Skeletal muscle satellite cell (primary cell): ENCODE results near the gene SKA1.
A peak's percentile ranks its signal among the peaks of the same experiment; 100 is the strongest.

Experiments used
- H3K27me3 ChIP-seq: 2 replicates; pipeline ENCODE4 v1.7.0; 2013; ENCODE audit warnings: low read length; ENCODE audit not compliant: control insufficient read depth, insufficient read depth
- H3K36me3 ChIP-seq: 2 replicates; pipeline ENCODE4 v1.7.0; 2013; ENCODE audit warnings: mild to moderate bottlenecking, control low read depth, low read length; ENCODE audit not compliant: insufficient read depth
- H3K4me1 ChIP-seq: 2 replicates; pipeline ENCODE4 v1.7.0; 2013; ENCODE audit warnings: low read length; ENCODE audit not compliant: control insufficient read depth, insufficient read depth
- H3K4me2 ChIP-seq: 2 replicates; pipeline ENCODE4 v1.7.0; 2013; ENCODE audit warnings: mild to moderate bottlenecking, low read length
- H3K4me3 ChIP-seq: 2 replicates; pipeline ENCODE4 v1.7.0; 2013; ENCODE audit warnings: low read length
- H3K9ac ChIP-seq: 2 replicates; pipeline ENCODE4 v1.7.0; 2013; ENCODE audit warnings: mild to moderate bottlenecking, low read depth, low read length, moderate library complexity
- H3K9me3 ChIP-seq: replicated peaks from 2 replicates; pipeline ENCODE4 v1.7.0; 2013; ENCODE audit warnings: mild to moderate bottlenecking, control low read depth, low read length

SKA1 gene

DNA sequence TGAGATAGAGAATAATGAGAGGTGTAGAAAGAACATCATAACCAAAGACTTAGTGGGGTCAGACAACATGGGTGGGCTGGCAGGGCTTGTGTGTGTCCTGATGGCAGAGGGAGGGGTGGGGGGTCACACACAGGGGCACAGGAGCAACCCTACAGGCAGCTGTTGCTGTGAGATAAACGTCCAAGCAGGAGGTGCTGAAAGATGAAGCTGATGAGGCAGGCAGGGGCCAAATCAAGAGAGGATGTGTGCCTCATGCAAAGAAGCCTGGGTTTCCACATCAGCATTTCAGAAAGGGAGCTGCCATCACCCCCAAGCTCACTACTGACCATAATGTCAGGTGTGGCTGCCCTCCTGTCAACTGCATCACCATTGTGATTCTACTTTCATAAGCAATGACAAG lies 16.0 kb upstream of the SKA1 start:
- no peak overlapping the region for H3K4me3 ChIP-seq
- no peak overlapping the region for H3K4me2 ChIP-seq
- H3K27me3 ChIP-seq: peaks cover 48% of the 10 kb centered on the region
- no peaks in the 10 kb centered on the region for H3K36me3 ChIP-seq
- H3K4me1 ChIP-seq: no peaks in the 10 kb centered on the region
- no peak overlapping the region for H3K9ac ChIP-seq
- H3K9me3 ChIP-seq: no peaks in the 10 kb centered on the region

DNA sequence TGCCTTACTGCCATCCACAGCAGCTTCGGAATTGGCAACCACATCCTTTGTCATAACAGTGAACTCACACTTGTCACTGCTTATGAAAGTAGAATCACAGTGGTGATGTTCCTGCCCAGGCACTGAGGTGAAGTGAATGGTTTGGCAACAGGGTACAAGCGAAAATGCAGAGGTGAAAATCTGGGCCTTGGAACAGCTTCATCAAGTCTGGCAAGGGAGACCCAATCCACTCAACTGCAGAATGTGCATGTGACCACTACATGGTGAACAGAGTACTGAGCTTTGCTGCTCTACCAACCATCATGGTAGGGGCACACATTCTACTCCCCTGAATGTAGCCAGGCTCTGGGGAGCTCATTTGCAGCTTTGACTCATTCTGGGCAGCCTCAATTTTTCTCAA lies 15.0 kb upstream of the SKA1 start:
- Histone ChIP-seq H3K9ac (no peak overlapping the region), H3K4me2 (no peak overlapping the region), H3K4me1 (no peaks in the 10 kb centered on the region), H3K27me3 (peaks cover 49% of the 10 kb centered on the region), H3K9me3 (no peaks in the 10 kb centered on the region), H3K4me3 (no peak overlapping the region), H3K36me3 (no peaks in the 10 kb centered on the region)

DNA sequence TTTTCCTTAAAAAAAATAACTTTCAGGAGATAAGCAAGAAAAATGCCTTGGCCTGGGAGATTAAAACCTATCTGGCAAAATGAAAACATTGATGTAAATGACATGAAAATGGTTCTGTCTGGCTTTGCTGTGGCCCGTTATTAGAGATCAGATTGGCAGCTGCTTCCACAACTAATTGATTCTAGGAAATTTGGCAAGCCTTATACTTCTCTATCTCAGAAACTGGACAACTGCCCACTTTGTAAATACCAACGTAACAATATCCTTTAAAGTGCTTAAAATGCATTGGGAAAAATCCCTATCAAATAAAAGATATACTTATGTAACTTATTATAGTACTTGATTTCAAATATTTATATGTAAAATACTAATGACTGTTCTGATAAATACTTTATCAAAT lies 14.2 kb upstream of the SKA1 start:
- Histone ChIP-seq H3K36me3 (no peaks in the 10 kb centered on the region), H3K4me1 (no peaks in the 10 kb centered on the region), H3K9ac (no peak overlapping the region)

DNA sequence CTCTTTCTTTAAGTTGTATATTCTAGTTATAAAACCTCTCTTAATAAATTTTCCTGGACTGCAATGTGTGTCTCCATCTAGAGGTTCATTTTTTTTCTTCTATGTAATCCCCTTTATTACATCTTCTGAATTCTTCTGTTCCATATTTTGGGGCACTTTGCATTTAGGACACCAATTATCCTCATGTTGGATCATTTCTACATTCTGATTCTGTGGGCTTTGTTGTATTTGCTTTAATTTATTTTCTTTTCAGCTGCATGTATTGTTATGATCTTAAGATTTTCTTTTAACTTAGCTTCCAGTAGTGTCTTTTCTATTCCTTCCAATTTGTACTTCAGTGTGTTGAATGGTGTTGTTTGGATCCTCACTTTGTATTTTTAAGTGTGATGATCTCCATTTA lies 5.2 kb upstream of the SKA1 start:
- no peak overlapping the region for H3K9ac ChIP-seq
- H3K36me3 ChIP-seq: no peaks in the 10 kb centered on the region
- no peak overlapping the region for H3K4me2 ChIP-seq
- peaks cover 4% of the 10 kb centered on the region for H3K4me1 ChIP-seq
- no peaks in the 10 kb centered on the region for H3K27me3 ChIP-seq
- no peak overlapping the region for H3K4me3 ChIP-seq
- H3K9me3 ChIP-seq: peaks cover 5% of the 10 kb centered on the region

More for the DNA sequence above, 14.2 kb upstream of the SKA1 start:
- Histone ChIP-seq H3K4me3 (no peak overlapping the region), H3K4me2 (no peak overlapping the region), H3K27me3 (peaks cover 49% of the 10 kb centered on the region), H3K9me3 (no peaks in the 10 kb centered on the region)

DNA sequence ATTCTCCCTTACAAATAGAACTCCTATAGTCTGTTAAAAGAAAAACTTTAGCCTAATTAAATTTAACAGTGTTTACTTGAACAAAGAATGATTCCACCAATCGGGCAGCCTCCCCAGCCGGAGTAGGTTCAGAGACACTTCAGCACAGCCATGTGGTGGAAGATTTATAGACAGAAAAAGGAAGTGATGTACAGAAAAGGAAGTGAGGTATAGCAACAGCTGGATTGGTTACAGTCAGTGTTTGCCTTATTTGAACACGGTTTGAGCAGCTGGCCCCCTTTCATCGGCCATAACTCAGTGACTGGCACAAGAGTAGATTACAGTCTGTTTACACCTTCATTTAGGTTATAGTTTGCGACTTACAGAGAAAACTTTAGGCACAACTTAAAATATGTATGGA lies 2.1 kb upstream of the SKA1 start:
- Histone ChIP-seq H3K4me1 (peaks cover 9% of the 10 kb centered on the region), H3K9ac (no peak overlapping the region), H3K4me2 (no peak overlapping the region), H3K36me3 (no peaks in the 10 kb centered on the region), H3K4me3 (no peak overlapping the region), H3K27me3 (no peaks in the 10 kb centered on the region), H3K9me3 (peaks cover 5% of the 10 kb centered on the region)

DNA sequence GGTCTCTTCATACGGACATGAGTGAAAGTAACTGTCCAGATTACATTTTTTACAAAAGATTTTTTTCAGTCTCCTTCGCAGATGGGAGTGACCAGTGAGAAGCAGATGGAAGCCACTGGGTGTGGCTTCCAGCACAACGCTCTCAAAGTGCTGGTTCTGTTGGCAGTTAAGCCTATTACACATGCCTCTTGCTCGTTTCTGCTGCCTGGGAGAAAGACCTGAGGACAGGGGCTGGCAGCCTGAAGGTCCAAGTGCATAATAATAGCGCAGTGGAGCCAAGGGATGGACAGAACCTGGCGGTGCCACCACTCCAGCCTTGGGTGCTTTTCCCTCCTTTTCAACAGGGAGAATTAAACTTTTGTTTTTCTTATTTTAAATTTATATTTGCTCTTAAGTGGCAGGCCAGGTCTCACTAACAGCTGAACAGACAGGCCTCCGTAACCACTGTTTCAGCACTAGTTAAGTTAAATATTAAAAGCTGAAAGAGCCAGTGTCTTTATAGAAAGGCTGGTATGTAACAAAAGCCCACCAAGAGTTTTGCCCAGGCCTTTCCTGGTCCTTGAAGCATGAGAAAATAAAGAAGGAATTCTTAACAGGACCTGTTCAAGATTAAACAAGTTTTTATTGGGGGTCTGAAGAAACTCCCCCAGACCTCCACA lies 1.2 kb upstream of the SKA1 start:
- H3K4me1 ChIP-seq: peaks cover 9% of the 10 kb centered on the region
- H3K4me3 ChIP-seq: no peak overlapping the region
- H3K4me2 ChIP-seq: no peak overlapping the region
- H3K36me3 ChIP-seq: no peaks in the 10 kb centered on the region
- H3K9ac ChIP-seq: no peak overlapping the region
- H3K9me3 ChIP-seq: peaks cover 5% of the 10 kb centered on the region
- no peaks in the 10 kb centered on the region for H3K27me3 ChIP-seq

DNA sequence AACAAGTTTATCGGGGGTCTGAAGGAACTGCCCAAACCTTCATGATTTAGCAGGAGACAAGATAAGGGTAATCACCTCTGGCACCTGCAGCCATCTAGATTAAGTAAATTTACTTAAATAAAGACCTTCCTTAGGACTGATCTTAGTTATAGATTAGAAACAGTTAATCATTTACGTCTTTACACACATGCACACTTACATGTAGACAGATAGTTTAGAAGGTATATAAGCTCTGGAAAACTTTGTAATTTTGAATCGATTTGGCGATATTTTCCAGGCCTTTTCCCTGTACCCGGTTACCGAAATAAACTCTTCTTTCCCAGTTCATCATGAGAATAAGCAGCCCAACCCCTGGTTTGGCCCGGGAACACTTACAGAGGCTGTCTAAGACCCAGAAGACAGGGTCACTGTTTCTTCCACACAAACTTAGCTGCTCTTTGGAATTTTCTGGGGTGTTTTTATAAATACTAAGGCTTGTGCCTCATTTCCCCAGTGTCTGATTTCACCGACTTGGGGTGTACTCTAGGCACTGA lies 560 bp upstream of the SKA1 start:
- no peaks in the 10 kb centered on the region for H3K27me3 ChIP-seq
- H3K4me1 ChIP-seq: peaks cover 9% of the 10 kb centered on the region
- peak overlapping the region; percentile 88 for H3K4me3 ChIP-seq
- peaks cover 5% of the 10 kb centered on the region for H3K9me3 ChIP-seq
- peak overlapping the region; percentile 87 for H3K4me2 ChIP-seq
- peak overlapping the region; percentile 66 for H3K9ac ChIP-seq
- H3K36me3 ChIP-seq: no peaks in the 10 kb centered on the region

DNA sequence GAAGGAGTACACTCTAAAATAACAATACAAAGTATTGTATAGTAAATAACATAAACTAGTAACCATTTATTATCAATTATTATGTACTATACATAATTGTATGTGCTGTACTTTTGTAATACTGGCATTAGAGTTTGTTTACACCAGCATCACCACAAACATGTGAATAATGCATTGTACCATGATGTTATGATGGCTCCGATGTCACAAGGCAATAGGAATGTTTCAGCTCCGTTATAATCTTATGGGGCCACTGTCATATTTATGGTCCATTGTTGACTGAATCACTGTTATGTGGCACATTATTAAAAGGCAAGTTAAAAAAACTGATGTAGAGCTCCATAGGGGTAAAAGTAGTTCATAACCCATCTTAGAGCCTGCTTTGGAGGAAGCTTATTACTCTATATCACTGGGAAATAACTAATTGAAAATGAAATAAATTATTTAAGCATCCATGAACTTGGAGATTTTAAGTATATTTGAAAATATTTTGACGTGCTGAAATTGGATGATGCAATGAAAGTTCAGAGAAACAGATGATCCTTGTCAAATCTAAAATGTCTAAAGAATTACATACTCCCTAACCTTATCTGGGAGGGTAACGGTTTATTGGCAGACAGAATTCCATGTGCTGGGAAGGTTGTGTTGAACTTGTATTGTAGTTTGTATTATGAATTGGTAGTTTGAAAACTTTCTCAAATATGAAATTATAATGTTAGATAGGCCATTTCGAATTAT lies 2.4 kb downstream of the SKA1 start:
- H3K36me3 ChIP-seq: no peaks in the 10 kb centered on the region
- no peak overlapping the region for H3K4me2 ChIP-seq
- no peaks in the 10 kb centered on the region for H3K9me3 ChIP-seq
- no peak overlapping the region for H3K4me3 ChIP-seq
- no peak overlapping the region for H3K9ac ChIP-seq
- no peaks in the 10 kb centered on the region for H3K27me3 ChIP-seq
- peaks cover 9% of the 10 kb centered on the region for H3K4me1 ChIP-seq

DNA sequence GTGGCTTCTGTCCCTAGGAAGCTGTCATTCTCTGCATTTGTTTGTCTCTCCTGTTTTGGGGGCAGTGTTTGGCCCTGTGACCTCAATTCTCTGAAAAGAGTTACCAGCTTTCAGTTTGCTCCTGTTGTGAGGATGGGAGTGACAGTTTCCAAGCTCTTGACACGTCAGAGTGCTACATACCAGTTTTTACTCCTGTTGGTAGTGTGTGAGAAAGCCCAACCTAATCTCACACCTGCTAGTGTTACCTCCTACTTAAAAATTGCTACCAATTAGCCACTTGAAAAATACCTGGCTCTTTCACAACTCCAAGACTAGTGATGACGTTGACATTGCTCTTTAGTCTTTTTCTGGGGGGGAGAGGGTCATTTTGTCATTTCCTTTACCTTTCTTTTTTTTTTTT lies 14.1 kb downstream of the SKA1 start:
- H3K9ac ChIP-seq: no peak overlapping the region
- H3K36me3 ChIP-seq: peaks cover 6% of the 10 kb centered on the region
- H3K4me2 ChIP-seq: no peak overlapping the region
- H3K4me3 ChIP-seq: no peak overlapping the region
- H3K4me1 ChIP-seq: no peaks in the 10 kb centered on the region
- no peaks in the 10 kb centered on the region for H3K9me3 ChIP-seq
- H3K27me3 ChIP-seq: no peaks in the 10 kb centered on the region

DNA sequence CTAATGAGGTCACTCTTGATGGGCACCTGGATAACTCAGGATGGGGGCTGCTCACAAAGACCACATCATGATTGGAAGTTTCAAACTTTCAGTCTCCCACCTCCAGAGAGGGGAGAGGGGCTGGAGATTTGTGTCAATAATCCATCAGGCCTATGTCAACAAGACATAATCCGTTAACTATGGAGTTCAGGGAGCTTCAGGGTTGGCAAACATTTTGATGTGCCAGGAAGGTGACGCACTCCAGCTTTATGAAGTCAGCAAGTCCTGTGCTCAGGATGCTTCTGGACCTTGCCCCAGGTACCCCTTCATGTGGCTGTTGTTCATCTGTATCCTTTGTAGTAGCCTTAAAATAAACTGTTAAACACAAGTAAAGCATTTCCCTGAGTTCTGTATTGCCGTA lies 19.0 kb downstream of the SKA1 start:
- Histone ChIP-seq H3K4me3 (no peak overlapping the region), H3K9ac (no peak overlapping the region), H3K9me3 (no peaks in the 10 kb centered on the region), H3K4me2 (no peak overlapping the region), H3K4me1 (no peaks in the 10 kb centered on the region), H3K36me3 (peaks cover 7% of the 10 kb centered on the region), H3K27me3 (no peaks in the 10 kb centered on the region)

DNA sequence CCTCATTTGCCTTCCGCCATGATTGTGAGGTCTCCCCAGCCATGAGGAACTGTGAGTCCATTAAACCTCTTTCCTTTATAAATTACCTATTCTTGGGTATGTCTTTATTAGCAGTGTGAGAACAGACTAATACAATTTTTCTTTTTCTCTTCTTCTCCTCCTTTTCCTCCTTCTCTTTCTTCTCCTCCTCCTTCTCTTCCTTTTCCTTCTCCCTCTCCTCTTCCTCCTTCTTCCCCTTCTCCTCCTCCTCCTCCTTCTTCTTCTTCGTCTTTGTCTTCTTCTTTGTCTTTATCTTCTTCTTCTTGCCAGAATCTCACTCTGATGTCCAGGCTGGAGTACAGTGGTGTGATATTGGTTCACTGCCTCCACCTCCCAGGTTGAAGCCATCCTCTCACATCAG lies 20.2 kb downstream of the SKA1 start:
- no peaks in the 10 kb centered on the region for H3K4me1 ChIP-seq
- H3K27me3 ChIP-seq: no peaks in the 10 kb centered on the region
- H3K4me3 ChIP-seq: no peak overlapping the region
- H3K9ac ChIP-seq: no peak overlapping the region
- H3K36me3 ChIP-seq: peaks cover 7% of the 10 kb centered on the region
- no peaks in the 10 kb centered on the region for H3K9me3 ChIP-seq
- H3K4me2 ChIP-seq: no peak overlapping the region
